ENCODE measurements around the gene GFOD1.

Gene GFOD1

GRCh38 chr6:13405961-13406477, 81.4 kb downstream of the GFOD1 start:
- DNase-seq (ENCODE audit: low read depth), result no peak
- H3K9me3 ChIP-seq (ENCODE audit: control insufficient read depth, low read length), result no peaks in the 10 kb centered on the region
- peaks cover 34% of the 10 kb centered on the region for H3K4me1 ChIP-seq (ENCODE audit: control insufficient read depth, insufficient read depth, low read length)
- no peak overlapping the region for H3K4me3 ChIP-seq (ENCODE audit: low read length)
- no peak overlapping the region for H3K9ac ChIP-seq (ENCODE audit: low read length)
- no peaks in the 10 kb centered on the region for H3K36me3 ChIP-seq (ENCODE audit: control insufficient read depth, insufficient read depth, low read length, severe bottlenecking)
- no peaks in the 10 kb centered on the region for H3K27me3 ChIP-seq (replicated peaks; ENCODE audit: control insufficient read depth, insufficient read depth, low read length)

GRCh38 chr6:13404892-13405254, 82.5 kb downstream of the GFOD1 start:
- Histone ChIP-seq H3K4me1 (ENCODE audit: control insufficient read depth, insufficient read depth, low read length) (peaks cover 34% of the 10 kb centered on the region), H3K4me3 (ENCODE audit: low read length) (no peak overlapping the region), H3K27me3 (replicated peaks; ENCODE audit: control insufficient read depth, insufficient read depth, low read length) (no peaks in the 10 kb centered on the region), H3K9me3 (ENCODE audit: control insufficient read depth, low read length) (no peaks in the 10 kb centered on the region), H3K9ac (ENCODE audit: low read length) (no peak overlapping the region), H3K36me3 (ENCODE audit: control insufficient read depth, insufficient read depth, low read length, severe bottlenecking) (no peaks in the 10 kb centered on the region)
- DNase-seq (ENCODE audit: low read depth), result no peak

GRCh38 chr6:13404228-13404891, 83.0 kb downstream of the GFOD1 start:
- H3K36me3 ChIP-seq (ENCODE audit: control insufficient read depth, insufficient read depth, low read length, severe bottlenecking), result no peaks in the 10 kb centered on the region
- peak; percentile 39 for DNase-seq (ENCODE audit: low read depth)
- no peaks in the 10 kb centered on the region for H3K9me3 ChIP-seq (ENCODE audit: control insufficient read depth, low read length)
- peaks cover 34% of the 10 kb centered on the region for H3K4me1 ChIP-seq (ENCODE audit: control insufficient read depth, insufficient read depth, low read length)
- H3K4me3 ChIP-seq (ENCODE audit: low read length), result peak overlapping the region; percentile 42
- H3K9ac ChIP-seq (ENCODE audit: low read length), result no peak overlapping the region
- no peaks in the 10 kb centered on the region for H3K27me3 ChIP-seq (replicated peaks; ENCODE audit: control insufficient read depth, insufficient read depth, low read length)

GRCh38 chr6:13402711-13403110, 84.7 kb downstream of the GFOD1 start:
- no peaks in the 10 kb centered on the region for H3K27me3 ChIP-seq (replicated peaks; ENCODE audit: control insufficient read depth, insufficient read depth, low read length)
- H3K36me3 ChIP-seq (ENCODE audit: control insufficient read depth, insufficient read depth, low read length, severe bottlenecking), result no peaks in the 10 kb centered on the region
- H3K4me3 ChIP-seq (ENCODE audit: low read length), result no peak overlapping the region
- H3K9me3 ChIP-seq (ENCODE audit: control insufficient read depth, low read length), result no peaks in the 10 kb centered on the region
- no peak overlapping the region for H3K9ac ChIP-seq (ENCODE audit: low read length)
- DNase-seq (ENCODE audit: low read depth), result no peak
- peaks cover 28% of the 10 kb centered on the region for H3K4me1 ChIP-seq (ENCODE audit: control insufficient read depth, insufficient read depth, low read length)

- Histone ChIP-seq H3K4me3 (ENCODE audit: low read length) (no peak overlapping the region), H3K9ac (ENCODE audit: low read length) (no peak overlapping the region), H3K27me3 (replicated peaks; ENCODE audit: control insufficient read depth, insufficient read depth, low read length) (no peaks in the 10 kb centered on the region), H3K4me1 (ENCODE audit: control insufficient read depth, insufficient read depth, low read length) (peaks cover 17% of the 10 kb centered on the region), H3K36me3 (ENCODE audit: control insufficient read depth, insufficient read depth, low read length, severe bottlenecking) (no peaks in the 10 kb centered on the region), H3K9me3 (ENCODE audit: control insufficient read depth, low read length) (no peaks in the 10 kb centered on the region)
- no peak for DNase-seq (ENCODE audit: low read depth)
These were observed 86.6 kb downstream of the GFOD1 start for GRCh38 chr6:13400772-13401171.

- no peak overlapping the region for H3K4me3 ChIP-seq (ENCODE audit: low read length)
- H3K9me3 ChIP-seq (ENCODE audit: control insufficient read depth, low read length), result no peaks in the 10 kb centered on the region
- DNase-seq (ENCODE audit: low read depth), result no peak
- H3K36me3 ChIP-seq (ENCODE audit: control insufficient read depth, insufficient read depth, low read length, severe bottlenecking), result no peaks in the 10 kb centered on the region
- H3K27me3 ChIP-seq (replicated peaks; ENCODE audit: control insufficient read depth, insufficient read depth, low read length), result no peaks in the 10 kb centered on the region
- peaks cover 9% of the 10 kb centered on the region for H3K4me1 ChIP-seq (ENCODE audit: control insufficient read depth, insufficient read depth, low read length)
- H3K9ac ChIP-seq (ENCODE audit: low read length), result no peak overlapping the region
These were observed 88.9 kb downstream of the GFOD1 start for GRCh38 chr6:13398421-13398994.

- H3K27me3 ChIP-seq (replicated peaks; ENCODE audit: control insufficient read depth, insufficient read depth, low read length), result no peaks in the 10 kb centered on the region
- no peak for DNase-seq (ENCODE audit: low read depth)
- no peaks in the 10 kb centered on the region for H3K9me3 ChIP-seq (ENCODE audit: control insufficient read depth, low read length)
- no peak overlapping the region for H3K9ac ChIP-seq (ENCODE audit: low read length)
- H3K36me3 ChIP-seq (ENCODE audit: control insufficient read depth, insufficient read depth, low read length, severe bottlenecking), result no peaks in the 10 kb centered on the region
- peaks cover 9% of the 10 kb centered on the region for H3K4me1 ChIP-seq (ENCODE audit: control insufficient read depth, insufficient read depth, low read length)
- no peak overlapping the region for H3K4me3 ChIP-seq (ENCODE audit: low read length)
These were observed 89.4 kb downstream of the GFOD1 start for GRCh38 chr6:13398069-13398381.

GRCh38 chr6:13397359-13398068, 89.9 kb downstream of the GFOD1 start:
- Histone ChIP-seq H3K9ac (ENCODE audit: low read length) (no peak overlapping the region), H3K4me3 (ENCODE audit: low read length) (no peak overlapping the region), H3K36me3 (ENCODE audit: control insufficient read depth, insufficient read depth, low read length, severe bottlenecking) (no peaks in the 10 kb centered on the region), H3K27me3 (replicated peaks; ENCODE audit: control insufficient read depth, insufficient read depth, low read length) (no peaks in the 10 kb centered on the region), H3K9me3 (ENCODE audit: control insufficient read depth, low read length) (no peaks in the 10 kb centered on the region), H3K4me1 (ENCODE audit: control insufficient read depth, insufficient read depth, low read length) (peaks cover 9% of the 10 kb centered on the region)
- no peak for DNase-seq (ENCODE audit: low read depth)

- Histone ChIP-seq H3K36me3 (ENCODE audit: control insufficient read depth, insufficient read depth, low read length, severe bottlenecking) (no peaks in the 10 kb centered on the region), H3K4me1 (ENCODE audit: control insufficient read depth, insufficient read depth, low read length) (peaks cover 9% of the 10 kb centered on the region), H3K4me3 (ENCODE audit: low read length) (no peak overlapping the region), H3K9me3 (ENCODE audit: control insufficient read depth, low read length) (no peaks in the 10 kb centered on the region), H3K9ac (ENCODE audit: low read length) (no peak overlapping the region), H3K27me3 (replicated peaks; ENCODE audit: control insufficient read depth, insufficient read depth, low read length) (no peaks in the 10 kb centered on the region)
- no peak for DNase-seq (ENCODE audit: low read depth)
These were observed 91.1 kb downstream of the GFOD1 start for GRCh38 chr6:13396241-13396792.

GRCh38 chr6:13395272-13396237, 91.8 kb downstream of the GFOD1 start:
- no peaks in the 10 kb centered on the region for H3K9me3 ChIP-seq (ENCODE audit: control insufficient read depth, low read length)
- H3K4me1 ChIP-seq (ENCODE audit: control insufficient read depth, insufficient read depth, low read length), result peaks cover 9% of the 10 kb centered on the region
- peak; percentile 74 for DNase-seq (ENCODE audit: low read depth)
- peak overlapping the region; percentile 20 for H3K4me3 ChIP-seq (ENCODE audit: low read length)
- peak overlapping the region; percentile 3 for H3K9ac ChIP-seq (ENCODE audit: low read length)
- H3K36me3 ChIP-seq (ENCODE audit: control insufficient read depth, insufficient read depth, low read length, severe bottlenecking), result no peaks in the 10 kb centered on the region
- no peaks in the 10 kb centered on the region for H3K27me3 ChIP-seq (replicated peaks; ENCODE audit: control insufficient read depth, insufficient read depth, low read length)
